Liver (tissue), 9 donors: ENCODE data around the gene ZNF629. TPM values are rescaled to one million over a fixed set of nuclear protein-coding genes. Genes with fewer than 3 reads are reported as not detected.

Experiments
- DNase-seq: peaks from one replicate; pipeline ENCODE4 v3.0.0-alpha.2; 2017; ENCODE audit warnings: low spot score
- H3K27ac ChIP-seq, 2 donors: one replicate each; pipeline ENCODE4 v1.7.0; 2013; ENCODE audit warnings: inconsistent platforms in 2 of 2, low read length in 2 of 2, control low read depth in 1 of 2, low read depth in 1 of 2, mild to moderate bottlenecking in 1 of 2
- H3K27me3 ChIP-seq, 4 donors: one replicate each; pipeline versions ENCODE4 v1.6.1 to v1.7.0; 2013; ENCODE audit warnings: low read length in 3 of 4, inconsistent platforms in 1 of 4, mild to moderate bottlenecking in 1 of 4, moderate library complexity in 1 of 4; ENCODE audit not compliant: control insufficient read depth in 4 of 4, insufficient read depth in 4 of 4
- H3K36me3 ChIP-seq, 4 donors: one replicate each; pipeline versions ENCODE4 v1.6.1 to v1.7.0; 2013; ENCODE audit warnings: low read length in 3 of 4, mild to moderate bottlenecking in 3 of 4, low read depth in 1 of 4, moderate library complexity in 1 of 4; ENCODE audit not compliant: control insufficient read depth in 4 of 4, insufficient read depth in 3 of 4
- H3K4me1 ChIP-seq, 4 donors: one replicate each; pipeline versions ENCODE4 v1.6.1 to v1.7.0; 2013; ENCODE audit warnings: low read length in 3 of 4, mild to moderate bottlenecking in 3 of 4, moderate library complexity in 1 of 4; ENCODE audit not compliant: control insufficient read depth in 4 of 4, insufficient read depth in 4 of 4
- H3K4me3 ChIP-seq, 3 donors: one replicate each; pipeline versions ENCODE4 v1.6.1 to v1.7.0; 2013; ENCODE audit warnings: low read length in 3 of 3, control low read depth in 1 of 3, low read depth in 1 of 3, mild to moderate bottlenecking in 1 of 3
- H3K9ac ChIP-seq, 2 donors: one replicate each; pipeline ENCODE4 v1.7.0; 2013; ENCODE audit warnings: low read length in 2 of 2, mild to moderate bottlenecking in 2 of 2, moderate library complexity in 2 of 2, control low read depth in 1 of 2, low read depth in 1 of 2
- H3K9me3 ChIP-seq, 4 donors: one replicate each; pipeline versions ENCODE4 v1.6.1 to v1.7.0; 2013; ENCODE audit warnings: low read length in 3 of 4; ENCODE audit not compliant: control insufficient read depth in 4 of 4
- ATF3 ChIP-seq: IDR thresholded peaks from 2 replicates; pipeline ENCODE4 v1.6.1; 2016; ENCODE audit warnings: antibody characterized with exemption
- EGR1 ChIP-seq, 2 donors: IDR thresholded peaks; 2 replicates each; pipeline ENCODE4 v1.6.1; 2016 to 2018; ENCODE audit warnings: antibody characterized with exemption in 2 of 2, low read depth in 2 of 2
- FOXA1 ChIP-seq: IDR thresholded peaks from 2 replicates; pipeline ENCODE4 v1.6.1; 2016; ENCODE audit warnings: antibody characterized with exemption
- FOXA2 ChIP-seq: IDR thresholded peaks from 2 replicates; pipeline ENCODE4 v1.6.1; 2016; ENCODE audit warnings: antibody characterized with exemption
- GABPA ChIP-seq, 2 donors: IDR thresholded peaks in 1 of 2; conservative IDR thresholded peaks in 1 of 2; 2 replicates each; pipeline ENCODE4 v1.6.1; 2016; ENCODE audit warnings: antibody characterized with exemption in 2 of 2, mild to moderate bottlenecking in 1 of 2, moderate library complexity in 1 of 2
- HNF4A ChIP-seq, 2 donors: conservative IDR thresholded peaks; 2 replicates each; pipeline ENCODE4 v1.6.1; 2016; ENCODE audit warnings: antibody characterized with exemption in 2 of 2, mild to moderate bottlenecking in 2 of 2
- HNF4G ChIP-seq: IDR thresholded peaks from 2 replicates; pipeline ENCODE4 v1.6.1; 2016; ENCODE audit warnings: antibody characterized with exemption
- JUND ChIP-seq, 2 donors: IDR thresholded peaks; 2 replicates each; pipeline ENCODE4 v1.6.1; 2016; ENCODE audit warnings: antibody characterized with exemption in 2 of 2
- MAX ChIP-seq: IDR thresholded peaks from 2 replicates; pipeline ENCODE4 v1.6.1; 2016; ENCODE audit warnings: antibody characterized with exemption
- RAD21 ChIP-seq, 2 donors: IDR thresholded peaks; 2 replicates each; pipeline ENCODE4 v1.6.1; 2016; ENCODE audit warnings: antibody characterized with exemption in 2 of 2, mild to moderate bottlenecking in 2 of 2
- REST ChIP-seq: IDR thresholded peaks from 2 replicates; pipeline ENCODE4 v1.6.1; 2016; ENCODE audit warnings: antibody characterized with exemption, mild to moderate bottlenecking
- RXRA ChIP-seq, 2 donors: IDR thresholded peaks; 2 replicates each; pipeline ENCODE4 v1.6.1; 2017 to 2018; ENCODE audit warnings: antibody characterized with exemption in 2 of 2, mild to moderate bottlenecking in 1 of 2
- SP1 ChIP-seq: IDR thresholded peaks from 2 replicates; pipeline ENCODE4 v1.6.1; 2018; ENCODE audit warnings: antibody characterized with exemption, mild to moderate bottlenecking
- TAF1 ChIP-seq: conservative IDR thresholded peaks from 2 replicates; pipeline ENCODE4 v1.6.1; 2016; ENCODE audit warnings: antibody characterized with exemption, mild to moderate bottlenecking
- YY1 ChIP-seq: IDR thresholded peaks from 2 replicates; pipeline ENCODE4 v1.6.1; 2016; ENCODE audit warnings: antibody characterized with exemption, mild to moderate bottlenecking
- ZBTB33 ChIP-seq: IDR thresholded peaks from 2 replicates; pipeline ENCODE4 v1.6.1; 2016; ENCODE audit warnings: antibody characterized with exemption
- WGBS: extraction: QIAGEN DNeasy Blood & Tissue Kit; methylation state at CpG from one replicate; pipeline ENCODE4 v1.1.7; 2013; 5-methylcytosine and 5-hydroxymethylcytosine counted together
- polyA plus RNA-seq, 2 donors: library from polyadenylated mRNA; stranded (reverse) in 1 of 2; unstranded in 1 of 2; fragments of 200-250 nt in 1 of 2; fragments of >200 nt in 1 of 2; fragmentation: Nextera tagmentation in 1 of 2; extraction: Ambion mirVana in 1 of 2; gene quantifications; one replicate each; pipeline versions ENCODE4 v1.2.1 to v1.2.3, GENCODE V29; 2013 to 2015
- total RNA-seq, 2 donors: library from RNA; depleted of rRNA; stranded (reverse); fragments of >200 nt; gene quantifications; one replicate each; pipeline ENCODE4 v1.2.3, GENCODE V29; 2014
- donor health status: healthy.
- donor health status: healthy.
- donor health status: healthy.
- donor health status: healthy.
- donor health status: healthy.

ZNF629 gene
- total and polyA plus RNA-seq, 4 donors: 0.86 to 4.2 (median 3.4) TPM

- no peak for TF ChIP-seq TAF1
Measured at GRCh38 chr16:30774367-30775130, 12.5 kb downstream of the ZNF629 start (continued).

GRCh38 chr16:30773826-30774225 is 13.2 kb downstream of the ZNF629 start:
- Histone ChIP-seq H3K4me3 (no peak overlapping the region), H3K27ac (no peak overlapping the region), H3K27me3 (no peaks in the 10 kb centered on the region), H3K4me1 (peaks cover 2 to 14% (median 7%) of the 10 kb centered on the region in 4 donors), H3K9me3 (no peaks in the 10 kb centered on the region), H3K9ac (no peak overlapping the region), H3K36me3 (peaks cover 14 to 49% (median 33%) of the 10 kb centered on the region in 4 donors)
- TF ChIP-seq ZBTB33 (no peak), JUND (IDR thresholded peaks at IDR 0.05) (no peak), REST (no peak), RXRA (IDR thresholded peaks at IDR 0.05) (no peak), HNF4G (no peak), RAD21 (IDR thresholded peaks at IDR 0.05) (no peak), GABPA (IDR thresholded peaks at IDR 0.05 in 1 of 2, conservative IDR thresholded peaks at IDR 0.05 in 1 of 2) (no peak), EGR1 (IDR thresholded peaks at IDR 0.05; ENCODE audit: low read depth in 2 of 2) (no peak), SP1 (no peak), MAX (no peak), FOXA2 (no peak), YY1 (no peak), ATF3 (no peak)
- WGBS: 91% methylated on average over 14 of the region's 14 CpGs
- DNase-seq: no peak

- H3K36me3 ChIP-seq: peaks cover 27 to 70% (median 53%) of the 10 kb centered on the region in 4 donors
- no peak for DNase-seq
- H3K4me1 ChIP-seq: peaks cover 2 to 10% (median 7%) of the 10 kb centered on the region in 4 donors
- WGBS: 95% methylated on average over 14 of the region's 14 CpGs
- H3K9me3 ChIP-seq: no peaks in the 10 kb centered on the region
- no peaks in the 10 kb centered on the region for H3K27me3 ChIP-seq
- H3K4me3 ChIP-seq: no peak overlapping the region
- H3K9ac ChIP-seq: no peak overlapping the region
- H3K27ac ChIP-seq: no peak overlapping the region
- TF ChIP-seq EGR1 (IDR thresholded peaks at IDR 0.05; ENCODE audit: low read depth in 2 of 2): no peak
- no peak for TF ChIP-seq FOXA1
- TF ChIP-seq YY1: no peak
- no peak for TF ChIP-seq ZBTB33
- no peak for TF ChIP-seq GABPA (IDR thresholded peaks at IDR 0.05 in 1 of 2, conservative IDR thresholded peaks at IDR 0.05 in 1 of 2)
- no peak for TF ChIP-seq REST
- no peak for TF ChIP-seq TAF1
- TF ChIP-seq RAD21 (IDR thresholded peaks at IDR 0.05): no peak
- TF ChIP-seq SP1: no peak
- no peak for TF ChIP-seq RXRA (IDR thresholded peaks at IDR 0.05)
- no peak for TF ChIP-seq JUND (IDR thresholded peaks at IDR 0.05)
- TF ChIP-seq HNF4A (conservative IDR thresholded peaks at IDR 0.05): no peak
- TF ChIP-seq MAX: no peak
Measured at GRCh38 chr16:30771726-30772125, 15.3 kb downstream of the ZNF629 start.
